ENCODE data around the gene FOLH1.
"Not testable (repeated sequence)": the region's sequence is repeated elsewhere in the genome, so short reads cannot be mapped to it uniquely, and the experiment has no call there.

DNA sequence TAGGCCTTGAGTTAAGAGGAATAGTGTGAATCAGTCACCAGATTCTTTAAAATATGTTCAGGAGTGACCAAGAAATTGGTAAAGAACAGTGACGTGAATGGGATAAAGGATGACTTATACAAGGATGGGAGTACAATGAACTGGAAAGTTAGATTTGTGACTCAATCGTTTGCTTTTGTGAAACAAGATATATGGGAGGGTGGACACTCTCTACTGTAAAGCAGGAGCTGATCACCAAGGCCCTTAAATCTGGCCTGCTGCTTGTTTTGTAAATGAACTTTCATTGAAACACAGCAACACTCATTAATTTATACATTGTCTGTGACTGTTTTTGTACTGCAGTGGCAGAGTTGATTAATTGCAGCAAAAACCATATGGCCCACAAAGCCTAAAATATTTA, 46.7 kb upstream of the FOLH1 start:
- not testable (repeated sequence) for TF ChIP-seq POLR2A, EP300, POLR2AphosphoS5 (IDR thresholded peaks at IDR 0.05)
- TF ChIP-seq, protein P1, sequence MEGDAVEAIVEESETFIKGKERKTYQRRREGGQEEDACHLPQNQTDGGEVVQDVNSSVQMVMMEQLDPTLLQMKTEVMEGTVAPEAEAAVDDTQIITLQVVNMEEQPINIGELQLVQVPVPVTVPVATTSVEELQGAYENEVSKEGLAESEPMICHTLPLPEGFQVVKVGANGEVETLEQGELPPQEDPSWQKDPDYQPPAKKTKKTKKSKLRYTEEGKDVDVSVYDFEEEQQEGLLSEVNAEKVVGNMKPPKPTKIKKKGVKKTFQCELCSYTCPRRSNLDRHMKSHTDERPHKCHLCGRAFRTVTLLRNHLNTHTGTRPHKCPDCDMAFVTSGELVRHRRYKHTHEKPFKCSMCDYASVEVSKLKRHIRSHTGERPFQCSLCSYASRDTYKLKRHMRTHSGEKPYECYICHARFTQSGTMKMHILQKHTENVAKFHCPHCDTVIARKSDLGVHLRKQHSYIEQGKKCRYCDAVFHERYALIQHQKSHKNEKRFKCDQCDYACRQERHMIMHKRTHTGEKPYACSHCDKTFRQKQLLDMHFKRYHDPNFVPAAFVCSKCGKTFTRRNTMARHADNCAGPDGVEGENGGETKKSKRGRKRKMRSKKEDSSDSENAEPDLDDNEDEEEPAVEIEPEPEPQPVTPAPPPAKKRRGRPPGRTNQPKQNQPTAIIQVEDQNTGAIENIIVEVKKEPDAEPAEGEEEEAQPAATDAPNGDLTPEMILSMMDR (IDR thresholded peaks at IDR 0.05), result not testable (repeated sequence)
